Measurements from ENCODE around the gene PI4KB. TPM values are rescaled to one million over a fixed set of nuclear protein-coding genes. Genes with fewer than 3 reads are reported as not detected.

Gene PI4KB
- total and polyA plus RNA-seq, 2 of the 13 experiments (the other 11 are each of a cell fraction or from before 2014, with no cell fraction given), result 19.5 to 29.3 TPM

DNA sequence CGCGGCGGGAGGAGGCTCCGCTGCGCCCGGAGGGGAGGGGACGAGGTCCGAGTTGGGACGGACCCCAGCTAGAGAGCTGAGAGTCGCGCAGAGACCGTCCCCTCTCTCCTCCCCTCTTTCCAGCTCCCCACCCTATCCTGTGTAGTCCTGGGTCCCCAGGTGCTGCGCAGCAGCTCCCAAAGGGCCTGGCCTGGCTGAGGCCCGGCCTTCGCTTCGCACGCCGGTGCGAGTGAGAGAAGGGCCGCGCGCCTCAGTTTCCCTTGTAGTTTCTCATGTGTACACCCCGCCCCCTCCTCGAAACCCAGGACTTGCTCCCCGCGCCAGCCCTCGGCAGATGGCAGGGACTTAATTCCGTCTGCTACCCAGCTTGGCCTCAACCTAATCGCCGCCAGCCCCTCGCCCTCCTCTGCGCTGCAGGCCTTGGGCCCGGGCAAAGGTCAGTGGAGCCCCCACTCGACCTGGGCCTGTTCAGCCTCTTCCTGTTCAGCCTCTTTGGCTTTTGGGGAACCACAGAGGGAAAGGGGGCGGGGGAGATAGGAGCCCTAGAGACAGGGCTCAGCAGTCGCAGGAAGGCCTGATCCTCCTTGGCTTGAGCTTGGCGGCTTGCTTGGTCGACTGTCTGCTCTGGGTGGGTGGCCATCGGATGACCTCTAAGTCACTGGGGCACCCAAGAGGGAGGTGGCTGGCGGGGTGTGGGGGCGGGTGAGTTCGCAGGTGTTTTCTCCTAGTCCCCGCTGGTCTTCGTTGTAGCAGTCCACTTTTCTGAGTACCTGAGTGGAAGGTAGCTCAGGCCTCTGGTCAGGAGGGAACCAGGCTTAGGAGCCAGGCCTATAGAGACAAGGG is 44.1 kb downstream of the PI4KB start (continued):
- TF ChIP-seq, protein P1, sequence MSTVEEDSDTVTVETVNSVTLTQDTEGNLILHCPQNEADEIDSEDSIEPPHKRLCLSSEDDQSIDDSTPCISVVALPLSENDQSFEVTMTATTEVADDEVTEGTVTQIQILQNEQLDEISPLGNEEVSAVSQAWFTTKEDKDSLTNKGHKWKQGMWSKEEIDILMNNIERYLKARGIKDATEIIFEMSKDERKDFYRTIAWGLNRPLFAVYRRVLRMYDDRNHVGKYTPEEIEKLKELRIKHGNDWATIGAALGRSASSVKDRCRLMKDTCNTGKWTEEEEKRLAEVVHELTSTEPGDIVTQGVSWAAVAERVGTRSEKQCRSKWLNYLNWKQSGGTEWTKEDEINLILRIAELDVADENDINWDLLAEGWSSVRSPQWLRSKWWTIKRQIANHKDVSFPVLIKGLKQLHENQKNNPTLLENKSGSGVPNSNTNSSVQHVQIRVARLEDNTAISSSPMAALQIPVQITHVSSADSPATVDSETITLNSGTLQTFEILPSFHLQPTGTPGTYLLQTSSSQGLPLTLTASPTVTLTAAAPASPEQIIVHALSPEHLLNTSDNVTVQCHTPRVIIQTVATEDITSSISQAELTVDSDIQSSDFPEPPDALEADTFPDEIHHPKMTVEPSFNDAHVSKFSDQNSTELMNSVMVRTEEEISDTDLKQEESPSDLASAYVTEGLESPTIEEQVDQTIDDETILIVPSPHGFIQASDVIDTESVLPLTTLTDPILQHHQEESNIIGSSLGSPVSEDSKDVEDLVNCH (CRISPR knock-in tag; IDR thresholded peaks at IDR 0.05), result no peak
- TF ChIP-seq NFRKB (IDR thresholded peaks at IDR 0.05), result no peak
- TF ChIP-seq, protein P2, sequence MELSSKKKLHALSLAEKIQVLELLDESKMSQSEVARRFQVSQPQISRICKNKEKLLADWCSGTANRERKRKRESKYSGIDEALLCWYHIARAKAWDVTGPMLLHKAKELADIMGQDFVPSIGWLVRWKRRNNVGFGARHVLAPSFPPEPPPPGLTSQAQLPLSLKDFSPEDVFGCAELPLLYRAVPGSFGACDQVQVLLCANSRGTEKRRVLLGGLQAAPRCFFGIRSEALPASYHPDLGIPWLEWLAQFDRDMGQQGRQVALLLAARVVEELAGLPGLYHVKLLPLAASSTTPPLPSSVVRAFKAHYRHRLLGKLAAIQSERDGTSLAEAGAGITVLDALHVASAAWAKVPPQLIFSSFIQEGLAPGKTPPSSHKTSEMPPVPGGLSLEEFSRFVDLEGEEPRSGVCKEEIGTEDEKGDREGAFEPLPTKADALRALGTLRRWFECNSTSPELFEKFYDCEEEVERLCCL (CRISPR knock-in tag; IDR thresholded peaks at IDR 0.05; ENCODE audit: borderline replicate concordance), result peak; percentile 63; the same call in 1 of the 2 replicates
- no peak for TF ChIP-seq ZNF207 (IDR thresholded peaks at IDR 0.05; ENCODE audit: borderline replicate concordance)
- TF ChIP-seq CREM (IDR thresholded peaks at IDR 0.05), result no peak
- TF ChIP-seq CREM (CRISPR knock-in tag; IDR thresholded peaks at IDR 0.05), result no peak
- no peak for TF ChIP-seq POLR2AphosphoS5 (IDR thresholded peaks at IDR 0.05; ENCODE audit: low read depth, low read length)
- no peak for TF ChIP-seq LCORL (IDR thresholded peaks at IDR 0.05)
- TF ChIP-seq LCORL (CRISPR knock-in tag; IDR thresholded peaks at IDR 0.05), result 0 out of 2 replicates have a peak, but pooled peaks have one; percentile 5
- TF ChIP-seq SOX6 (IDR thresholded peaks at IDR 0.05), result no peak
- TF ChIP-seq SOX6 (CRISPR knock-in tag; IDR thresholded peaks at IDR 0.05), result no peak
- TF ChIP-seq ZKSCAN8 (CRISPR knock-in tag; IDR thresholded peaks at IDR 0.05; ENCODE audit: borderline replicate concordance), result no peak
- TF ChIP-seq, protein P3, sequence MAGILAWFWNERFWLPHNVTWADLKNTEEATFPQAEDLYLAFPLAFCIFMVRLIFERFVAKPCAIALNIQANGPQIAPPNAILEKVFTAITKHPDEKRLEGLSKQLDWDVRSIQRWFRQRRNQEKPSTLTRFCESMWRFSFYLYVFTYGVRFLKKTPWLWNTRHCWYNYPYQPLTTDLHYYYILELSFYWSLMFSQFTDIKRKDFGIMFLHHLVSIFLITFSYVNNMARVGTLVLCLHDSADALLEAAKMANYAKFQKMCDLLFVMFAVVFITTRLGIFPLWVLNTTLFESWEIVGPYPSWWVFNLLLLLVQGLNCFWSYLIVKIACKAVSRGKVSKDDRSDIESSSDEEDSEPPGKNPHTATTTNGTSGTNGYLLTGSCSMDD (CRISPR knock-in tag; IDR thresholded peaks at IDR 0.05), result no peak
- TF ChIP-seq NFYB (CRISPR knock-in tag; IDR thresholded peaks at IDR 0.05), result 0 out of 2 replicates have a peak, but pooled peaks have one; percentile 27
- TF ChIP-seq, protein P4, sequence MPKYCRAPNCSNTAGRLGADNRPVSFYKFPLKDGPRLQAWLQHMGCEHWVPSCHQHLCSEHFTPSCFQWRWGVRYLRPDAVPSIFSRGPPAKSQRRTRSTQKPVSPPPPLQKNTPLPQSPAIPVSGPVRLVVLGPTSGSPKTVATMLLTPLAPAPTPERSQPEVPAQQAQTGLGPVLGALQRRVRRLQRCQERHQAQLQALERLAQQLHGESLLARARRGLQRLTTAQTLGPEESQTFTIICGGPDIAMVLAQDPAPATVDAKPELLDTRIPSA (CRISPR knock-in tag; IDR thresholded peaks at IDR 0.05; ENCODE audit: borderline replicate concordance), result peak; percentile 66; the same call in 1 of the 2 replicates
- no peak for TF ChIP-seq ZNF292 (CRISPR knock-in tag; IDR thresholded peaks at IDR 0.05; ENCODE audit: borderline replicate concordance, low read depth)
- TF ChIP-seq CENPT (CRISPR knock-in tag; IDR thresholded peaks at IDR 0.05; ENCODE audit: low read depth), result no peak
- TF ChIP-seq SRF (IDR thresholded peaks at IDR 0.05; ENCODE audit: low read depth, low read length), result no peak
- no peak for TF ChIP-seq ZNF296 (CRISPR knock-in tag; conservative IDR thresholded peaks at IDR 0.05)
- TF ChIP-seq FIP1L1 (IDR thresholded peaks at IDR 0.05; ENCODE audit: borderline replicate concordance, insufficient read depth, low read depth, low read length), result 0 out of 2 replicates have a peak, but pooled peaks have one; percentile 28
- no peak for TF ChIP-seq CENPX (CRISPR knock-in tag; IDR thresholded peaks at IDR 0.05)
- no peak for TF ChIP-seq MED1 (CRISPR knock-in tag; IDR thresholded peaks at IDR 0.05)
- TF ChIP-seq TBX3 (IDR thresholded peaks at IDR 0.05; ENCODE audit: borderline replicate concordance), result no peak
- TF ChIP-seq ZNF776 (CRISPR knock-in tag; IDR thresholded peaks at IDR 0.05), result peak; percentile 20; the same call in 1 of the 2 replicates
- no peak for TF ChIP-seq ZNF484 (CRISPR knock-in tag; IDR thresholded peaks at IDR 0.05; ENCODE audit: borderline replicate concordance, low read depth)
- 0 out of 2 replicates have a peak, but pooled peaks have one; percentile 41 for TF ChIP-seq REPIN1 (CRISPR knock-in tag; IDR thresholded peaks at IDR 0.05; ENCODE audit: borderline replicate concordance, low read depth)

All from HepG2 (cell line).